Type B pancreatic cell (in vitro differentiated cells): ENCODE results near the gene ANKRD10. TPM values are rescaled to one million over a fixed set of nuclear protein-coding genes. Genes with fewer than 3 reads are reported as not detected.
"Not testable (repeated sequence)": the region's sequence is repeated elsewhere in the genome, so short reads cannot be mapped to it uniquely, and the experiment has no call there.

ENCODE experiments used
- DNase-seq: peaks from one replicate; pipeline ENCODE4 v3.0.0; 2021; ENCODE audit warnings: mixed read lengths; ENCODE audit not compliant: unreplicated experiment; ENCODE audit errors: extremely low spot score
- H3K27ac Mint-ChIP-seq: 2 replicates; pipeline ENCODE4 v1.8.0; 2021; ENCODE audit warnings: mild to moderate bottlenecking, mixed read lengths
- H3K27me3 Mint-ChIP-seq: 2 replicates; pipeline ENCODE4 v1.8.0; 2021; ENCODE audit warnings: mixed read lengths
- H3K36me3 Mint-ChIP-seq: 2 replicates; pipeline ENCODE4 v1.8.0; 2021; ENCODE audit warnings: mixed read lengths
- H3K4me1 Mint-ChIP-seq: one replicate; pipeline ENCODE4 v1.8.0; 2021; ENCODE audit warnings: mixed read lengths; ENCODE audit not compliant: unreplicated experiment
- H3K4me3 Mint-ChIP-seq: 2 replicates; pipeline ENCODE4 v1.8.0; 2021; ENCODE audit warnings: mild to moderate bottlenecking, mixed read lengths
- H3K9me3 Mint-ChIP-seq: 2 replicates; pipeline ENCODE4 v1.8.0; 2021; ENCODE audit warnings: mixed read lengths
- CTCF ChIP-seq: fragments of 200-600 bp; sonication (generic); conservative IDR thresholded peaks from 2 replicates; pipeline ENCODE4 v1.5.0; 2021; ENCODE audit warnings: antibody characterized with exemption, mild to moderate bottlenecking
- total RNA-seq: library from RNA; stranded (reverse); gene quantifications from 2 replicates; pipeline ENCODE4 v1.2.1, GENCODE V29; 2021; ENCODE audit warnings: low replicate concordance

ANKRD10 gene
- total RNA-seq, 1 donor from 2014 or later: 142 TPM

- DNase-seq: no peak
- no peak for TF ChIP-seq CTCF
- no peaks in the 10 kb centered on the region for H3K9me3 Mint-ChIP-seq
- H3K27ac Mint-ChIP-seq: no peak overlapping the region
- no peaks in the 10 kb centered on the region for H3K4me1 Mint-ChIP-seq
- peaks cover 5% of the 10 kb centered on the region for H3K27me3 Mint-ChIP-seq
- no peak overlapping the region for H3K4me3 Mint-ChIP-seq
- H3K36me3 Mint-ChIP-seq: no peaks in the 10 kb centered on the region
These were observed 75.9 kb downstream of the ANKRD10 start for GRCh38 chr13:110838867-110839538.

GRCh38 chr13:110838116-110838515, 76.8 kb downstream of the ANKRD10 start:
- Mint-ChIP-seq H3K27ac (no peak overlapping the region), H3K36me3 (no peaks in the 10 kb centered on the region), H3K27me3 (peaks cover 11% of the 10 kb centered on the region), H3K9me3 (no peaks in the 10 kb centered on the region), H3K4me3 (no peak overlapping the region), H3K4me1 (no peaks in the 10 kb centered on the region)
- no peak for TF ChIP-seq CTCF
- no peak for DNase-seq

- not testable (repeated sequence) for H3K27ac Mint-ChIP-seq, DNase-seq, H3K36me3 Mint-ChIP-seq, H3K4me3 Mint-ChIP-seq, H3K4me1 Mint-ChIP-seq, H3K9me3 Mint-ChIP-seq
- H3K27me3 Mint-ChIP-seq: peaks cover 11% of the 10 kb centered on the region
These were observed 77.3 kb downstream of the ANKRD10 start for GRCh38 chr13:110837397-110838061.

- Mint-ChIP-seq H3K9me3 (no peaks in the 10 kb centered on the region), H3K36me3 (no peaks in the 10 kb centered on the region), H3K27ac (no peak overlapping the region), H3K27me3 (peaks cover 8% of the 10 kb centered on the region), H3K4me1 (no peaks in the 10 kb centered on the region), H3K4me3 (no peak overlapping the region)
- DNase-seq: no peak
- TF ChIP-seq CTCF: no peak
These were observed 78.3 kb downstream of the ANKRD10 start for GRCh38 chr13:110836605-110836903.

- H3K36me3 Mint-ChIP-seq: no peaks in the 10 kb centered on the region
- DNase-seq: no peak
- no peaks in the 10 kb centered on the region for H3K4me1 Mint-ChIP-seq
- H3K9me3 Mint-ChIP-seq: no peaks in the 10 kb centered on the region
- H3K4me3 Mint-ChIP-seq: no peak overlapping the region
- no peak overlapping the region for H3K27ac Mint-ChIP-seq
- no peak for TF ChIP-seq CTCF
- H3K27me3 Mint-ChIP-seq: peaks cover 10% of the 10 kb centered on the region
These were observed 78.9 kb downstream of the ANKRD10 start for GRCh38 chr13:110835721-110836604.

DNA sequence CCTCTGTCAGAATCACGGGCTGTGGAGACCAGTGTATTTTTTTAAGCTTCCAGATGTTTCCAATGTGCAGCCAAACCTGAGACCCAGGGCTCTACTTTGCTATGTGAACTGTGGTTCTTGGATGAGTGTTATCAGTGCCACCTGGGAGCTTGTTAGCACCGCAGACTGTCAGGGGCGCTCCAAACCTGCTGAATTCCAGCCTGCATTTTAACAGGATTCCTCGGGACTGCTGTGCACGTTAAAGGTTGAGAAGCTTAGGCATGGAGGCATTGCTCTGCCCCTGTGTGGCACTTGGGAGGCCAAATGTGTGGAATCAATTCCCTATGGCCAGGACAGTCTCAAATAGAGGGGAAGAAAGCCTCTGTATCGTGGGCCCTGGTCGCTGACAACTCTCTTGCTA, 80.3 kb downstream of the ANKRD10 start:
- H3K4me3 Mint-ChIP-seq: no peak overlapping the region
- no peak for DNase-seq
- no peaks in the 10 kb centered on the region for H3K36me3 Mint-ChIP-seq
- no peak for TF ChIP-seq CTCF
- no peaks in the 10 kb centered on the region for H3K4me1 Mint-ChIP-seq
- no peaks in the 10 kb centered on the region for H3K9me3 Mint-ChIP-seq
- H3K27ac Mint-ChIP-seq: no peak overlapping the region
- peaks cover 13% of the 10 kb centered on the region for H3K27me3 Mint-ChIP-seq
